Esophagus (tissue), 2 donors: ENCODE results near the gene TSC22D3. TPM values are rescaled to one million over a fixed set of nuclear protein-coding genes. Genes with fewer than 3 reads are reported as not detected.

ENCODE experiments used
- H3K27ac ChIP-seq, 2 donors: one replicate each; pipeline ENCODE4 v1.5.1; 2013; ENCODE audit warnings: low read depth in 2 of 2, mild to moderate bottlenecking in 2 of 2, inconsistent platforms in 1 of 2, low read length in 1 of 2, moderate library complexity in 1 of 2
- H3K27me3 ChIP-seq, 2 donors: one replicate each; pipeline ENCODE4 v1.6.1; 2013; ENCODE audit warnings: low read length in 2 of 2, control low read depth in 1 of 2, mild to moderate bottlenecking in 1 of 2; ENCODE audit not compliant: insufficient read depth in 2 of 2, control insufficient read depth in 1 of 2
- H3K36me3 ChIP-seq, 2 donors: one replicate each; pipeline ENCODE4 v1.6.1; 2013; ENCODE audit warnings: low read length in 1 of 2; ENCODE audit not compliant: control insufficient read depth in 2 of 2, insufficient read depth in 2 of 2
- H3K4me1 ChIP-seq, 2 donors: one replicate each; pipeline ENCODE4 v1.6.1; 2013; ENCODE audit warnings: low read length in 1 of 2; ENCODE audit not compliant: control insufficient read depth in 2 of 2, insufficient read depth in 2 of 2
- H3K4me3 ChIP-seq, 2 donors: one replicate each; pipeline ENCODE4 v1.5.1; 2013; ENCODE audit warnings: low read length in 2 of 2, mild to moderate bottlenecking in 2 of 2, low read depth in 1 of 2, moderate library complexity in 1 of 2
- H3K9me3 ChIP-seq, 2 donors: one replicate each; pipeline ENCODE4 v1.6.1; 2013; ENCODE audit warnings: mild to moderate bottlenecking in 2 of 2, low read depth in 1 of 2, low read length in 1 of 2, moderate library complexity in 1 of 2; ENCODE audit not compliant: control insufficient read depth in 2 of 2, insufficient read depth in 1 of 2
- WGBS, 2 donors: extraction: QIAGEN DNeasy Blood & Tissue Kit; methylation state at CpG; one replicate each; pipeline ENCODE4 v1.1.7; 2013; 5-methylcytosine and 5-hydroxymethylcytosine counted together
- polyA plus RNA-seq, 2 donors: library from polyadenylated mRNA; stranded (reverse); fragments of 200-250 nt; gene quantifications; one replicate each; pipeline ENCODE4 v1.2.3, GENCODE V29; 2013
- donor health status: healthy with polysubstance abuse.
- donor health status: Bipolar disorder and iron deficiency.

TSC22D3 gene
- polyA plus RNA-seq, 2 donors = 62.5 to 64.5 TPM

DNA sequence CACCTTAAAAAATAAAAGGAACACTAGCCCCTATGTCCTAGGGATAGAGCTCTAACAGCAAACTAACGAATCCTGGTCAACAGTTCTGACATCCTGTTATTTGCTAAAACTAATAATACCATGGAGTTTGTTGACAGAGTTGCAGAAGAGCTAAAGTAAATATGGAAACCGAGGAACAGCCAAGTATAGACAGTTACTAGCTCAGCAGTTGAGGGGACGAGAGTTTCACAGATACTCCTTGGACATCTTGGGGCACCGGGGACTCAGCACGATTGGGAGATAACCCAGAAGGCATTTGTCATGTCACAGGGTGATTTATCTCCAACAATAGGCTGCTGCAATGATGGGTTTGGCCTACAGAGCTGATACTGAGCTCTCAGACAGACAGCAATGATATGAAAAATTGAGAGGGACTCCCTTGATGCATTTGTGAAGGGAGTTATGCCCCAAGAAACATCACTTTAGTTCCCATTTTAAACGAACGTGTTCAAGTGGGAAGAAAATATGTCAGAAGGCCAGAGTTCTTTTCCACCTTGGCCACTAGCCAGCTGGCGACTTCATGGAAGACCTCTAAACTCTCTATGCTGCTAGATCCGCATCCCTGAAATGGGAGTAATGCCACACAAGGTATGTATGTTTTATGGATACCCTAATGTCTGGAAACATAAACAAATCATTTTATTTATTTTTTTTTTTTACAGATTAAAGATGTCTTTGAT, 48.6 kb downstream of the TSC22D3 start:
- H3K27ac ChIP-seq = peak overlapping the region; percentile 64 to 72
- WGBS, 2 donors = 43 to 49% methylated on average over 9 of the region's 9 CpGs
- H3K4me3 ChIP-seq = no peak overlapping the region
- no peaks in the 10 kb centered on the region for H3K9me3 ChIP-seq
- H3K36me3 ChIP-seq = no peaks in the 10 kb centered on the region
- H3K4me1 ChIP-seq = peaks cover 0 to 14% of the 10 kb centered on the region in 2 donors
- H3K27me3 ChIP-seq = no peaks in the 10 kb centered on the region

GRCh38 chrX:107725761-107726555, 49.6 kb downstream of the TSC22D3 start:
- H3K4me1 ChIP-seq = peaks cover 0 to 9% of the 10 kb centered on the region in 2 donors
- no peaks in the 10 kb centered on the region for H3K27me3 ChIP-seq
- H3K4me3 ChIP-seq = no peak overlapping the region
- no peaks in the 10 kb centered on the region for H3K36me3 ChIP-seq
- peak overlapping the region; percentile 64 to 77 for H3K27ac ChIP-seq
- H3K9me3 ChIP-seq = no peaks in the 10 kb centered on the region
- 55 to 58% methylated on average over 9 of the region's 9 CpGs for WGBS, 2 donors

DNA sequence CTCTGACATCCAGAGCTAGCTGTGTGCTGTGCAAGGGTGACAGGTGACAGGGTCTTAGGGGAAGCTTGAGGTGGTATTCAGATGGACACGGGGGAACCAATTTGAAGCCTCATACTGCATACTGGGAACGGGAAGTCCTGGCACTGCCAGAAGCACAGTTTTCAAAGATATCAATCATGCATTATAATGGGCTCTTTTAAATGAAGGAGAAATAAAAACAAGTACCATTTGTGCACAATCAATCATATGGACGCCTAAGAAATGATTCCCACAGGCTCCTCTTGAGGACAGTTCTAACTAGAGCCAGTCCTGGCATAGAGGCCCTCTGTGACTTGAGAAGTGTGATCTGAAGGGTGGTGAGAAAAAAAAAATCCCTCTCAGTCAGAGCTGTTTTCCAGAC, 50.9 kb downstream of the TSC22D3 start:
- WGBS, 2 donors = 50 to 60% methylated on average over 3 of the region's 3 CpGs
- Histone ChIP-seq H3K4me3 (no peak overlapping the region), H3K9me3 (no peaks in the 10 kb centered on the region), H3K27ac (peak overlapping the region in 1 of 2 donors; percentile 64), H3K4me1 (peaks cover 0 to 7% of the 10 kb centered on the region in 2 donors), H3K27me3 (no peaks in the 10 kb centered on the region), H3K36me3 (no peaks in the 10 kb centered on the region)

DNA sequence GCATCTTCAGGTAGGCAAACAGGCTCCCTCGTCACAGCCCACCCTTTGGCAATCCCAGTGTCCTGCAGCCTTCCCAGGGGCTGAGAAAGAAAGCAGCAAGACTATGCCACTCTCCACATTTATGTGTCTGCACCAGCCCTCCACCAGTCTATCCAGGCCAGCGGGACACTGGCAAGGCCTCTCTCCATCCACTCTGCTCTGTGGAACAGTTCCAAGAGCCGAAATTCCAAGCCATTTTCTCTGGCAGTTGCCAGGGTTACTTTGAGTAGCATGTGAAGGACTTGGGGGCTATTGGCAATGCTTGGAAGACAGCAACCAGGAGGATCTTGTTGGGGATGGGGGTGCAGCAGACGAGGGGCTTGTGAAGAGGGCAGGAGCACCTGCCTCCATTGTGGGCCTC, 52.1 kb downstream of the TSC22D3 start:
- Histone ChIP-seq H3K4me3 (no peak overlapping the region), H3K4me1 (peaks cover 0 to 2% of the 10 kb centered on the region in 2 donors), H3K9me3 (no peaks in the 10 kb centered on the region), H3K27ac (no peak overlapping the region), H3K36me3 (no peaks in the 10 kb centered on the region), H3K27me3 (no peaks in the 10 kb centered on the region)
- 73 to 82% methylated on average over 4 of the region's 4 CpGs for WGBS, 2 donors

GRCh38 chrX:107721966-107722707, 53.5 kb downstream of the TSC22D3 start:
- Histone ChIP-seq H3K36me3 (no peaks in the 10 kb centered on the region), H3K9me3 (no peaks in the 10 kb centered on the region), H3K4me1 (peaks cover 0 to 6% of the 10 kb centered on the region in 2 donors), H3K27ac (no peak overlapping the region), H3K4me3 (no peak overlapping the region), H3K27me3 (no peaks in the 10 kb centered on the region)
- 67 to 85% methylated on average over 5 of the region's 5 CpGs for WGBS, 2 donors

DNA sequence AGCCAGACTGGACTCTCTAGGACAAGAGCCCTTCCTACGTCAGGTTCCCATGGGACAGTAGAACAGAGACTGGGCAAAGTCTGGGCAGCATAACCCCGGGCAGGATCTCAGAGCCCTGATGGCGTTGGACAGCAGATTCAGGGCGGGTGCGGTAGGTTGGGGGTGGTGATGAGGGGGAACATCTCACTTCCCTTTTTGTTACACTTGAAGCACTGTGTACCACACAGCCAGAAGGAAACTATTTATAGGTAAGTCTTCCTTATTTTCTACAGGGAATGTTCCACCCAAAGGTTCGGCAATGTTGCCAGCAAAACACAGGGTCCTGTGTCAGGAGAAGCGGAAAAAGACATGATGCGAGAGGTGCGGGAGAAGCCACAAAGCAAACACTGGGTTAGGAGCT, 54.3 kb downstream of the TSC22D3 start:
- no peaks in the 10 kb centered on the region for H3K9me3 ChIP-seq
- peaks cover 0 to 6% of the 10 kb centered on the region in 2 donors for H3K4me1 ChIP-seq
- H3K27ac ChIP-seq = no peak overlapping the region
- H3K36me3 ChIP-seq = no peaks in the 10 kb centered on the region
- no peak overlapping the region for H3K4me3 ChIP-seq
- 71 to 72% methylated on average over 9 of the region's 9 CpGs for WGBS, 2 donors
- H3K27me3 ChIP-seq = no peaks in the 10 kb centered on the region

- Histone ChIP-seq H3K9me3 (no peaks in the 10 kb centered on the region), H3K27me3 (no peaks in the 10 kb centered on the region), H3K36me3 (peaks cover 0 to 22% of the 10 kb centered on the region in 2 donors), H3K27ac (peak overlapping the region; percentile 69 to 97), H3K4me1 (peaks cover 0 to 4% of the 10 kb centered on the region in 2 donors), H3K4me3 (no peak overlapping the region)
- WGBS, 2 donors = 26 to 28% methylated on average over 3 of the region's 3 CpGs
Measured at GRCh38 chrX:107718156-107718621, 57.4 kb downstream of the TSC22D3 start.

- H3K27me3 ChIP-seq = no peaks in the 10 kb centered on the region
- WGBS, 2 donors = 10 to 38% methylated on average over 29 of the region's 29 CpGs
- peaks cover 0 to 4% of the 10 kb centered on the region in 2 donors for H3K4me1 ChIP-seq
- peaks cover 0 to 22% of the 10 kb centered on the region in 2 donors for H3K36me3 ChIP-seq
- H3K27ac ChIP-seq = peak overlapping the region; percentile 94 to 97
- peak overlapping the region; percentile 62 to 90 for H3K4me3 ChIP-seq
- no peaks in the 10 kb centered on the region for H3K9me3 ChIP-seq
Measured at GRCh38 chrX:107716816-107717700, 58.5 kb downstream of the TSC22D3 start.
